Nephron (organoid): ENCODE results near the gene S100A5.
A peak's percentile ranks its signal among the peaks of the same experiment; 100 is the strongest.

Experiments used
- H3K27ac Mint-ChIP-seq, 3 experiments: 2 replicates each; pipeline ENCODE4 v1.8.0; 2020; ENCODE audit warnings: mixed read lengths in 3 of 3, mild to moderate bottlenecking in 2 of 3, moderate library complexity in 1 of 3
- H3K27me3 Mint-ChIP-seq: 2 replicates; pipeline ENCODE4 v1.8.0; 2021; ENCODE audit warnings: low read depth, mild to moderate bottlenecking, moderate library complexity, mixed read lengths
- H3K36me3 Mint-ChIP-seq: 2 replicates; pipeline ENCODE4 v1.8.0; 2020; ENCODE audit warnings: low read depth, mixed read lengths
- H3K4me1 Mint-ChIP-seq: 2 replicates; pipeline ENCODE4 v1.8.0; 2020; ENCODE audit warnings: mixed read lengths
- H3K4me3 Mint-ChIP-seq, 3 experiments: 2 replicates each; pipeline ENCODE4 v1.8.0; 2020; ENCODE audit warnings: mild to moderate bottlenecking in 3 of 3, mixed read lengths in 3 of 3, moderate library complexity in 2 of 3
- H3K9me3 Mint-ChIP-seq: 2 replicates; pipeline ENCODE4 v1.8.0; 2020; ENCODE audit warnings: mixed read lengths
- CTCF ChIP-seq, 3 experiments: fragments of 200-600 bp; sonication (generic); IDR thresholded peaks; one replicate each; pipeline ENCODE4 v1.5.0; 2021; ENCODE audit warnings: antibody characterized with exemption in 3 of 3; ENCODE audit not compliant: unreplicated experiment in 3 of 3

S100A5 gene

DNA sequence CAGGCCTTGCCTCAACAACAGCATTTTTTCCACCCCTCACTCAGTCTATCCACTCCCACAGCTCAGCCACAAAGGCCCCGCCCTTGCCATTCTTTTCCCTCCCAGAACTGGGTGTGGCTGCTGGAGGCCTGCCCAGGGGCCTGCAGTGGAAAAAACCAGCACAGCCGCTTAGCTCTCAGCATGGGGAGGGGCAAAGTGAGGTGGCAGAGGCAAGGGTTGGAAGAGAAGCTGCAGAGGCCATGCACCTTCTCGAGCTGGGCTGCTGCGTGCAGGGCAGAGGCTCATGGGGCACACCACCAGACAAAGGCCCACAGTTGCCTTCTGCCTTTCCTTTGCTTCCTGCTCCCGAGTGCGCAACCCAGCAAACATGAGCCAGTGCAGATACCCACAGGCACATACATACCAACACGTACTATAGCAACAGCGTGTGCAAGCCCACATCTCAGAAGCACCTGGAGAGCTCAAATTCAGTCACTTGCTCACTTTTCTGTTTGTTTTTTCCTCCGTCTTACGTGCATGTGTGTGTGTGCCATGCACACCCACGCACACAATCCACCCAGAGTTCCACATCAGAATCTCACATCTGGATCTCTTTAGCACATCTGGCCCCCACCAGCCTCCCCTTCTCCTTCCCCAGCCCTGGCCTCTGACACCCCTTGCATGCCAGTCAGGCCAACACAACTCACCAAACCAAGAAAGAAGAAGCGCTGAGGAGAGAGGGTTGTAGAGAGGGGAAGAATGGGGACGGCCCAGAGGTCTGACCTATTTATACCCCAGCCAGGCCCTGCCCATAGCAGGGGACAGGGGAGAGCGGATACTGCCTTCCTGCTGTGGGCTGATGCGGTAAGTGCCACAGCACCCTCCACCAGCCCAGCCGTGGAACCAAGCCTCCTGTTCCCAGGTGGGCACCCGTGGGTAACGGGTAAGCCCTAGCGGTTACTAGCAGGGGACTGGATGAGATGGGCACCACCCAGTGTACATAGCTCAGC lies 4.6 kb upstream of the S100A5 start, which contains the start of gene S100A4:
S100A4 (minus strand) TSS at position 740 of the 989 bp plus-strand sequence. CDS start 1,012 bp downstream, outside the sequence.
- Mint-ChIP-seq H3K36me3 (no peaks in the 10 kb centered on the region), H3K27me3 (peaks cover 7% of the 10 kb centered on the region), H3K4me3 (peak within 1 kb of the TSS; percentile 76 to 82 (median 79)), H3K27ac (peak within 1 kb of the TSS; percentile 98 to 99 (median 98)), H3K4me1 (peaks cover 80% of the 10 kb centered on the region), H3K9me3 (no peaks in the 10 kb centered on the region)
- TF ChIP-seq CTCF (IDR thresholded peaks at IDR 0.05; ENCODE audit: unreplicated experiment in 3 of 3), result no peak

- H3K27me3 Mint-ChIP-seq, result peaks cover 7% of the 10 kb centered on the region
- H3K4me1 Mint-ChIP-seq, result peaks cover 77% of the 10 kb centered on the region
- no peak for TF ChIP-seq CTCF (IDR thresholded peaks at IDR 0.05; ENCODE audit: unreplicated experiment in 3 of 3)
- H3K27ac Mint-ChIP-seq, result peak overlapping the region; percentile 98 to 99 (median 98)
- peak overlapping the region; percentile 76 to 82 (median 79) for H3K4me3 Mint-ChIP-seq
- no peaks in the 10 kb centered on the region for H3K9me3 Mint-ChIP-seq
- H3K36me3 Mint-ChIP-seq, result no peaks in the 10 kb centered on the region
Measured at GRCh38 chr1:153544453-153545066, 3.8 kb upstream of the S100A5 start.

GRCh38 chr1:153543736-153544135 lies 3.0 kb upstream of the S100A5 start:
- H3K27me3 Mint-ChIP-seq, result peaks cover 7% of the 10 kb centered on the region
- H3K4me3 Mint-ChIP-seq, result peak overlapping the region in 2 of 3 experiments; percentile 79 to 82
- H3K9me3 Mint-ChIP-seq, result no peaks in the 10 kb centered on the region
- peaks cover 68% of the 10 kb centered on the region for H3K4me1 Mint-ChIP-seq
- peak overlapping the region; percentile 98 to 99 (median 98) for H3K27ac Mint-ChIP-seq
- TF ChIP-seq CTCF (IDR thresholded peaks at IDR 0.05; ENCODE audit: unreplicated experiment in 3 of 3), result no peak
- no peaks in the 10 kb centered on the region for H3K36me3 Mint-ChIP-seq

DNA sequence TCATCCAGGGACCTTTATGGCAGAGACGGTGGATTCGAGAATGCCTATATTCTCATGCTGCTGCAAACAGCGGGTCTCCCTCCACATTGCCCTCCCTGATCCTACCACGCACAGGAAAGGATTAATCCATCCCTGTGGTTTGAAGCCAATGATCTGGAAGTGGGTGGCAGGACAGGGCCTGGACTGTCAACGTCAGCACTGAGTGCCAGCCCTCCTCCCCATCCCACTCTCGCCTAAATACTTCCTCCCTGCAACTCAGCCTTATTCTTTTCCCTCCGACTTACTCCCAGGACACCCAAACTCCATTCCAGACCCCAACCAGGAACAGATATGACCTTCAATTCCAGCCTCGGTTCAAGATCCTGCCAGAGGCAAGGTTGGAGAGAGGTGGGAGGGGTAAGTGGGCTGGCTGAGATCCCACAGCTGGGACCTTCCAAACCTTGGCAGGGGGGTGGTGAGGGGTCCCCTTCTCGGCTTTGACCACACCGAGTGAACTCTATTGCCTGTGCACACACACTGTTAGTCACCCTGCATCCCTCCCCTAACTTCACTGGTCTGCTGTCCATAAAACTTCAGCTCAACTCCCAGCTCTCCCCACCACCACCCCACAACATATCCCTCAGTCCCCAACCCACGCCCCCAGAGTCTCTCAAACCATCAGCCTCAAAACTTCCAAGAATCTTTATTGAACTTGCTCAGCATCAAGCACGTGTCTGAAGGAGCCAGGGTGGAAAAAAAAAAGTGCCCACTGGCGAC lies 2.4 kb upstream of the S100A5 start:
- no peak for TF ChIP-seq CTCF (IDR thresholded peaks at IDR 0.05; ENCODE audit: unreplicated experiment in 3 of 3)
- H3K9me3 Mint-ChIP-seq, result no peaks in the 10 kb centered on the region
- H3K4me1 Mint-ChIP-seq, result peaks cover 64% of the 10 kb centered on the region
- H3K27ac Mint-ChIP-seq, result peak overlapping the region; percentile 98 to 99 (median 98)
- H3K27me3 Mint-ChIP-seq, result peaks cover 6% of the 10 kb centered on the region
- peak overlapping the region; percentile 13 to 71 (median 39) for H3K4me3 Mint-ChIP-seq
- no peaks in the 10 kb centered on the region for H3K36me3 Mint-ChIP-seq

DNA sequence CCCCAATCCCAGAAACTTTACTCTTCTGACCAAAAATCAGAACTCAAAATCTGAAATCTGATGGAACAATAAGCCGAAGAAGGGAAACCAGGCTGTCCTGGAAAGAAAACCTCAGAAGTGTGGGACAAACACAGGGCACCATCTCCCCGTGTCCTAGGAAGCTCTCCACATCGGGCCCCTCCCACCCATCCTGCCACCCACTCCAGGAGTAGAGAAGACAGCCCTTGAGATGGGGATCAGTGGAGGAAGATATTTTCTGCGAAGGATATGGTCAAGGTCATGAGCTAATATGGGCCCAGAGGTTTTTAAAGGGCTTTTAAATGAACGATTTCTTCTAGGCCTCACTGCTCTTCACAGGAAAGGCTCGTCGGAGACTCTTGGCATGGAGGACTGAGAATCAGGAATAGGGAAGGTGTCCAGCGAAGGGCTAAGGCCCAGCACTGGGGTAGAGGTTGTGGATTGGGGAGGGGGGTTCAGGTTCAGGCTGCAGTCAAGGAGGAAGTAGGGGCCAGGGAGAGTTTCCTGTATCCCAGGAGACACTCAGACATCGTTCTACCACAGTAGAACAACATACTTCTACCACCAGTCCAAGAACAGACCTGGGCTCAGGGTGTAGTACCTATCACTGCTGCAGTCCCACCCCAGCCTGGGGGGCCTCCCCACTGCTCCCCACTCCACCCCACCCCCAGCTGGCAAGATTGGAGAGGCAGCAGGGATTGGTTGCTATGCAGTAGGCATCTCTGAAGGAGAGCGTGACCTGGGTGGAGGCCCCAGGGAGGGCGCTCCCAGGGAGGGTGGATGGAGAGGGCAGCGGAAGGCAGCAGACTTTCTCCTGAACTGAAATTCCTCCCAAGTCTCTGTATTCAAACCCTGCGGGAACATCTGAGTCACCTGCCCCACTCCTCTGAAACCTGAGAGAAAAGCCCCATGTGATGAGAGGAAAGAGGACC lies 1.2 kb upstream of the S100A5 start:
- no peak for TF ChIP-seq CTCF (IDR thresholded peaks at IDR 0.05; ENCODE audit: unreplicated experiment in 3 of 3)
- Mint-ChIP-seq H3K4me3 (peak overlapping the region in 2 of 3 experiments; percentile 29 to 32), H3K9me3 (no peaks in the 10 kb centered on the region), H3K36me3 (no peaks in the 10 kb centered on the region), H3K4me1 (peaks cover 64% of the 10 kb centered on the region), H3K27ac (peak overlapping the region; percentile 98 to 99 (median 98)), H3K27me3 (no peaks in the 10 kb centered on the region)
